ENCODE measurements around the gene ANKRD50.

ANKRD50 gene

DNA sequence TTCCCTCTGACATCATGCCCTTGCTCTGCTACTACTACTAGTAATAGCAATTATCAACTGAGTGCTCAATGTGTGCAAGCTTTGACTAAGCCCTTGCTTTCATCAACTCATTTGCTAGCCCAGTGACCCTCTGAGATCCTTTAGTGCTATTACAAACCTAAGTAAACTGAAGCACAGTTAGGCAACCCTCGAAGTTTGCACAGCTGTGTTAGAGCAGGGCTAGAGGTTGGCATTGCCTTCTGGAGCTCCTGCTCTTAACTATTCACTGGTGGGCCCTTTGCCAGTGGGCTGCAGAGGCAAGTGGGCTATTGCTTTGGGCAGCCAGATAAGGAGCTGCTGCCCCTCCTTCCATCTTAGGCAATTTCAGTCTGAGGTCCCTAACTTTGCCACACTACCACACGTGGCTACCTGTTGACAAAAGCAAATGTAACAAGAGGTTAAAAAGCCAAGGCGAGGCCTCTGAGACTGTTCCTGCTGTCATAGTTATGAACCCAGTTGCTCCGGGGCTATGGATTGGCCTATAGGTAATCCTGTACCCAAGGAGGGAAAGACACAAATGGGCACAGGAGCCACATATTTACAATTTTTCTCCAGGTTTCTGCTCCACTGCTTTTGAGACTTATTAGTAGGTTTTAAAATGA, 41.5 kb upstream of the ANKRD50 start:
- Histone ChIP-seq H3K9me3 (ENCODE audit: control insufficient read depth, insufficient read depth, low read length) (no peaks in the 10 kb centered on the region), H3K27ac (ENCODE audit: low read depth, low read length) (no peak overlapping the region), H3K4me2 (ENCODE audit: low read length) (no peak overlapping the region), H3K9me2 (replicated peaks; ENCODE audit: control insufficient read depth, low read length) (no peaks in the 10 kb centered on the region), H3K4me3 (ENCODE audit: low read length) (no peak overlapping the region), H3K27me3 (ENCODE audit: control insufficient read depth, low read length) (no peaks in the 10 kb centered on the region), H4K20me1 (ENCODE audit: control insufficient read depth, insufficient read depth, low read depth, low read length) (no peaks in the 10 kb centered on the region), H3K36me3 (ENCODE audit: control insufficient read depth, low read length) (no peaks in the 10 kb centered on the region), H3F3A (ENCODE audit: control insufficient read depth, insufficient read depth) (no peaks in the 10 kb centered on the region), H3K79me2 (ENCODE audit: control insufficient read depth, low read length) (no peaks in the 10 kb centered on the region), H3K4me1 (ENCODE audit: control insufficient read depth, low read length) (no peaks in the 10 kb centered on the region)
- TF ChIP-seq, protein P1, sequence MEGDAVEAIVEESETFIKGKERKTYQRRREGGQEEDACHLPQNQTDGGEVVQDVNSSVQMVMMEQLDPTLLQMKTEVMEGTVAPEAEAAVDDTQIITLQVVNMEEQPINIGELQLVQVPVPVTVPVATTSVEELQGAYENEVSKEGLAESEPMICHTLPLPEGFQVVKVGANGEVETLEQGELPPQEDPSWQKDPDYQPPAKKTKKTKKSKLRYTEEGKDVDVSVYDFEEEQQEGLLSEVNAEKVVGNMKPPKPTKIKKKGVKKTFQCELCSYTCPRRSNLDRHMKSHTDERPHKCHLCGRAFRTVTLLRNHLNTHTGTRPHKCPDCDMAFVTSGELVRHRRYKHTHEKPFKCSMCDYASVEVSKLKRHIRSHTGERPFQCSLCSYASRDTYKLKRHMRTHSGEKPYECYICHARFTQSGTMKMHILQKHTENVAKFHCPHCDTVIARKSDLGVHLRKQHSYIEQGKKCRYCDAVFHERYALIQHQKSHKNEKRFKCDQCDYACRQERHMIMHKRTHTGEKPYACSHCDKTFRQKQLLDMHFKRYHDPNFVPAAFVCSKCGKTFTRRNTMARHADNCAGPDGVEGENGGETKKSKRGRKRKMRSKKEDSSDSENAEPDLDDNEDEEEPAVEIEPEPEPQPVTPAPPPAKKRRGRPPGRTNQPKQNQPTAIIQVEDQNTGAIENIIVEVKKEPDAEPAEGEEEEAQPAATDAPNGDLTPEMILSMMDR (IDR thresholded peaks at IDR 0.05; ENCODE audit: low read depth, low read length, poor library complexity, severe bottlenecking): no peak
- TF ChIP-seq EZH2phosphoT487 (IDR thresholded peaks at IDR 0.05; ENCODE audit: borderline replicate concordance, low read length): no peak

DNA sequence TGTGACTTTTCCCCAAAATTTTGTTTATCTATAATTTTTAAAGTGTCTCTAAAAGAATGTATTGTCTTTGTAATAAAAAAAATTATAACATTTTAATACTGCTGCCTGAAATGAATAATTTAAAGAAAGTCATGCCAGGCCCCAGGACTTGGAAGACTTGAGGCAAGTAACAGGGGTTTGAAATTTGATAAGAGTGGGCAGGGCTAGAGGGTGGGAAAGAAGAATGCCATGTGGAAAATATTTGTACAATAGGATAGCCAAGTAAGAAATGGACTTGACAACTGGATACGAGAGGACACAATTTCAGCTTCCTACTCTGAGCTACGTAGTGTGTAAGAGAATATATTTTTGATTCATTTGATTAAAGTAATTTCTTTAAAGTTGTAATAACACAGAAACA, 36.9 kb upstream of the ANKRD50 start:
- Histone ChIP-seq H3K4me2 (ENCODE audit: low read length) (no peak overlapping the region), H4K20me1 (ENCODE audit: control insufficient read depth, insufficient read depth, low read depth, low read length) (no peaks in the 10 kb centered on the region), H3K9me2 (replicated peaks; ENCODE audit: control insufficient read depth, low read length) (no peaks in the 10 kb centered on the region)

DNA sequence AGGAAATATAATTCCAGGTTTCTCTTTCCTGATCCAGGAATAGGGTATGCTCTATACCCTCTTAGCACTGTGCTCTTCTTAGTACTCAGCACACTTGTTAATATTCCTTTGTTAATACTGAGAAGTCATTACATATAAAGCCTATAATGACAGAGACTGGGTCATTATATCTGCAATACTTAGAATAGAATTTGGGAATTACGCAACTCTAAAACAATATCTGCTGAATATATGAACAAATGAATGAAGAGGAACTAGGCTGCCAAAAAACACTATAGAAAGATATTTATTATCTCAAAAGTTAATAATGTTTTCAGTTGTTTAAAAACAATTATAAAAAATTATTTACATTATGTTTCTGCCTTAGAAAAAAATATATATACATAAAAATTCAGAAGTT, 36.4 kb upstream of the ANKRD50 start:
- Histone ChIP-seq H3K36me3 (ENCODE audit: control insufficient read depth, low read length) (no peaks in the 10 kb centered on the region), H3K79me2 (ENCODE audit: control insufficient read depth, low read length) (no peaks in the 10 kb centered on the region), H3K9me2 (replicated peaks; ENCODE audit: control insufficient read depth, low read length) (no peaks in the 10 kb centered on the region), H3K27me3 (ENCODE audit: control insufficient read depth, low read length) (no peaks in the 10 kb centered on the region), H3K4me3 (ENCODE audit: low read length) (no peak overlapping the region), H3K4me2 (ENCODE audit: low read length) (no peak overlapping the region), H4K20me1 (ENCODE audit: control insufficient read depth, insufficient read depth, low read depth, low read length) (no peaks in the 10 kb centered on the region), H3F3A (ENCODE audit: control insufficient read depth, insufficient read depth) (no peaks in the 10 kb centered on the region), H3K9me3 (ENCODE audit: control insufficient read depth, insufficient read depth, low read length) (no peaks in the 10 kb centered on the region), H3K27ac (ENCODE audit: low read depth, low read length) (no peak overlapping the region), H3K4me1 (ENCODE audit: control insufficient read depth, low read length) (no peaks in the 10 kb centered on the region)
- TF ChIP-seq EZH2phosphoT487 (IDR thresholded peaks at IDR 0.05; ENCODE audit: borderline replicate concordance, low read length): no peak
- TF ChIP-seq, protein P1 (IDR thresholded peaks at IDR 0.05; ENCODE audit: low read depth, low read length, poor library complexity, severe bottlenecking): no peak

More for the DNA sequence above, 36.9 kb upstream of the ANKRD50 start:
- Histone ChIP-seq H3F3A (ENCODE audit: control insufficient read depth, insufficient read depth) (no peaks in the 10 kb centered on the region), H3K4me3 (ENCODE audit: low read length) (no peak overlapping the region), H3K36me3 (ENCODE audit: control insufficient read depth, low read length) (no peaks in the 10 kb centered on the region), H3K27me3 (ENCODE audit: control insufficient read depth, low read length) (no peaks in the 10 kb centered on the region), H3K4me1 (ENCODE audit: control insufficient read depth, low read length) (no peaks in the 10 kb centered on the region), H3K27ac (ENCODE audit: low read depth, low read length) (no peak overlapping the region), H3K9me3 (ENCODE audit: control insufficient read depth, insufficient read depth, low read length) (no peaks in the 10 kb centered on the region), H3K79me2 (ENCODE audit: control insufficient read depth, low read length) (no peaks in the 10 kb centered on the region)
- TF ChIP-seq, protein P1 (IDR thresholded peaks at IDR 0.05; ENCODE audit: low read depth, low read length, poor library complexity, severe bottlenecking): no peak
- no peak for TF ChIP-seq EZH2phosphoT487 (IDR thresholded peaks at IDR 0.05; ENCODE audit: borderline replicate concordance, low read length)
